Muscle of arm (tissue), 14 donors: ENCODE results near the gene BUD13. TPM values are rescaled to one million over a fixed set of nuclear protein-coding genes. Genes with fewer than 3 reads are reported as not detected.
"Not testable (repeated sequence)": the region's sequence is repeated elsewhere in the genome, so short reads cannot be mapped to it uniquely, and the experiment has no call there.

ENCODE experiments used
- DNase-seq: peaks from one replicate; pipeline ENCODE4 v3.0.0-alpha.2; 2013
- long read RNA-seq, 11 donors: transcript quantifications; one replicate each; lab custom pipeline, GENCODE V29; 2026
- polyA plus RNA-seq, 12 donors: library from polyadenylated mRNA; unstranded; fragments of 120-200 nt; gene quantifications; one replicate each; pipeline ENCODE4 v1.2.1, GENCODE V29; 2013; ENCODE audit not compliant: insufficient read length in 12 of 12

The BUD13 gene, protein sequence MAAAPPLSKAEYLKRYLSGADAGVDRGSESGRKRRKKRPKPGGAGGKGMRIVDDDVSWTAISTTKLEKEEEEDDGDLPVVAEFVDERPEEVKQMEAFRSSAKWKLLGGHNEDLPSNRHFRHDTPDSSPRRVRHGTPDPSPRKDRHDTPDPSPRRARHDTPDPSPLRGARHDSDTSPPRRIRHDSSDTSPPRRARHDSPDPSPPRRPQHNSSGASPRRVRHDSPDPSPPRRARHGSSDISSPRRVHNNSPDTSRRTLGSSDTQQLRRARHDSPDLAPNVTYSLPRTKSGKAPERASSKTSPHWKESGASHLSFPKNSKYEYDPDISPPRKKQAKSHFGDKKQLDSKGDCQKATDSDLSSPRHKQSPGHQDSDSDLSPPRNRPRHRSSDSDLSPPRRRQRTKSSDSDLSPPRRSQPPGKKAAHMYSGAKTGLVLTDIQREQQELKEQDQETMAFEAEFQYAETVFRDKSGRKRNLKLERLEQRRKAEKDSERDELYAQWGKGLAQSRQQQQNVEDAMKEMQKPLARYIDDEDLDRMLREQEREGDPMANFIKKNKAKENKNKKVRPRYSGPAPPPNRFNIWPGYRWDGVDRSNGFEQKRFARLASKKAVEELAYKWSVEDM
- polyA plus RNA-seq, result 10 to 100 TPM in 11 of 12 donors, not detected in 1; 14.5 to 26.0 (median 19.6) TPM
- long read RNA-seq, donor 1, transcript BUD13-201 (10 exons, 2,196 nt), result major isoform, 5 of 18 reads
- long read RNA-seq, donor 1, partial matches to known transcripts, result 13 of 18 reads
- long read RNA-seq, donor 1, other reads (novel, unspliced or antisense), result 0 of 18 reads
- long read RNA-seq, donor 2, transcript BUD13-201 (10 exons, 2,196 nt), result major isoform, 7 of 7 reads
- long read RNA-seq, donor 2, partial matches to known transcripts, result 0 of 7 reads
- long read RNA-seq, donor 2, other reads (novel, unspliced or antisense), result 0 of 7 reads
- long read RNA-seq, donor 3, partial matches to known transcripts, result 0 of 4 reads
- long read RNA-seq, donor 3, other reads (novel, unspliced or antisense), result 0 of 4 reads
- long read RNA-seq, donor 4, partial matches to known transcripts, result 0 of 2 reads
- long read RNA-seq, donor 4, other reads (novel, unspliced or antisense), result 0 of 2 reads
- long read RNA-seq, donor 5, result 0 reads
- long read RNA-seq, donor 6, partial matches to known transcripts, result 0 of 4 reads
- long read RNA-seq, donor 6, other reads (novel, unspliced or antisense), result 0 of 4 reads
- long read RNA-seq, donor 7, partial matches to known transcripts, result 0 of 3 reads
- long read RNA-seq, donor 7, other reads (novel, unspliced or antisense), result 0 of 3 reads
- long read RNA-seq, donor 8, transcript BUD13-201 (10 exons, 2,196 nt), result major isoform, 5 of 17 reads
- long read RNA-seq, donor 8, partial matches to known transcripts, result 12 of 17 reads
- long read RNA-seq, donor 8, other reads (novel, unspliced or antisense), result 0 of 17 reads
- long read RNA-seq, donor 9, partial matches to known transcripts, result 5 of 6 reads
- long read RNA-seq, donor 9, other reads (novel, unspliced or antisense), result 0 of 6 reads
- long read RNA-seq, donor 10, transcript BUD13-201 (10 exons, 2,196 nt), result major isoform, 6 of 6 reads
- long read RNA-seq, donor 10, partial matches to known transcripts, result 0 of 6 reads
- long read RNA-seq, donor 10, other reads (novel, unspliced or antisense), result 0 of 6 reads
- long read RNA-seq, donor 11, partial matches to known transcripts, result 13 of 16 reads
- long read RNA-seq, donor 11, other reads (novel, unspliced or antisense), result 0 of 16 reads

DNA sequence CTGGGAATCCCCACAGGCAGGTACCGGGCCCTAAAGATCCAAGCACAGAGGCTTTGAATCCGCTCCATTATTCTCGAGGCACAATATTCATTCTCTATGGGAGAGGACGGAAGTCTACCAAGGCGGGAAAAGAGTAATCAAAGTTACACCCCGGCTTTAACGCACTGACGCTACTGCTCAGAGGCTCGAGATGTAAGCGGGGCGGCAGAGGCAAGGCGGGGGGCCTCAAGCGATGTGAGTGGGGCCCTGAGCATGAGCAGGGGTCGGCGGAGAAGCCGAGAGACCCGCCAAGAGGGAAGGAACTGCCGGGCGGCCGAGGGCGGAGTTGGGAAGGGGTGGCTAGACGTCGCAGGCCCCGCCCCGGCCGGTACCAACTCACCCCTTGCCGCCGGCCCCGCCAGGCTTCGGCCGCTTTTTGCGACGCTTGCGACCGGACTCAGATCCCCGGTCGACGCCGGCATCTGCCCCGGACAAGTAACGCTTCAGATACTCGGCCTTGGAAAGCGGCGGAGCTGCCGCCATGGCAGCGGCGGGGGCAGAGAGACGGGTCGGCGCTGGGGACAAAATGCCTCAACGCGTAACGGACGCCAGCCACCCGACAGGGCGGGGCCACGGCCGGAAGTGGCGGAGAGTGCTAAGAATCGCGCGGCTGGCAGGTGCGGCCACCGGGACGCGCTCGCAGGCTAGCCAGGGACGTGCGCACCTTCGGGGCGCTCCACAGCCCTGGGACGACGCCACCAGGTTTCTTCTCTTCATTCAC is at the start of gene BUD13:
Gene BUD13 (minus strand): TSS at position 545 of the 760 bp plus-strand sequence. CDS start 23 bp downstream, at position 522.
- peak; percentile 91 for DNase-seq

DNA sequence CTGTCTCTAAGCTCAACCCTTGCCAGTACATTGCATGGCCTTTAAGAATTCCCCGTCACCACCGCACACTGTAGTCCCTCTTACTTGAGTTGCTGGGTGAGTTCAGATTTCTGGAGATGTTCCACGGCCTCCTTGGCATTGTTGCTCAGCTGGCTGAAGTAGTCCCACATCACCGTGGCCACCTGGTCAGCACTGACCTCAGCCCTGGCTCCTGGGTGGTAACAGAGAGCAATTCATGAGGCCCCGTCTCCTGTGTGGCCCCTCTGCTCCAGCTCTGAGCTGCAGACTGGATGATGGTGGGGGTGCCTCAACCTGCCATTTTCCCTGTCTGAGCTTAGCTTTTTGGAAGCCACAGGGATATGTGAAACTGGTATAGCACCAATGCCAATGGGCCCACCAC is 49.8 kb upstream of the BUD13 start:
- no peak for DNase-seq

DNA sequence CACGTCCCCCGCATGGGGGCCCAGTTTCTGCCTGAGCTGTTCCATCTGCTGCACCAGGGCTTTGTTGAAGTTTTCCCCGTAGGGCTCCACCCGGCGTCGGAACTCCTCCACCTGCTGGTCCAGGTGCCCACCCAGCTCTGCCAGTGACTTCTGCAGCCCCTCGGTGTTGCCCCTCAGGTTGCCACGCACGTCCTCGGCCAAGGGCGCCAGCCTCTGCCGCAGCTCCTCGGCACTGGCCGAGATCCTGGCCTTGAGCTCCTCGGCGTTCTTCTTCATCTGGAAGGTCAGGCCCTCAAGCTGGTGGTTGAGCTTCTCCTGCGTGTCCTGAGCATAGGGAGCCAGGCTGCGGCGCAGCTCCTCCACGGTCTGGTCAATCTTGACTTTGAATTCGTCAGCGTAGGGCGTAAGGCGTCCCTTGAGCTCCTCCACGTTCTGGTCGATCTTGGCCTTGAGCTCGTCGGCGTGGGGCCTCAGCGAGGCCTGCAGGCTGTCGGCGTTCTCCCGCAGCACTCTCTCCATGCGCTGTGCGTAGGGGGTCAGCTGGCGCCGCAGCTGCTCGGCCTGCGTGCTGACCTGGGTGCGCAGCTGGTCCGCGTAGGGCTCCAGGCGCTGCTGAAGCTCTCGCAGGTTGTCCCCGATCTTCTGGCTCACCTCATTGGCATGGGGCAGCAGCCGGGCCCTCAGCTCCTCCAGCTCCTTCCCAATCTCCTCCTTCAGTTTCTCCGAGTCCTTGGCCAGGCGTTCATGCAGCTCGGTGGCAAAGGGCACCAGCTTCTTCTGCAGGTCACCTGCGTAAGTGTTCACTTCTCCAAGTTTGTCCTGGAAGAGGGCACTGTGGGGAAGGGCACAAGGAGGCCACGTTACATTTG is 48.5 kb upstream of the BUD13 start:
- no peak for DNase-seq

DNA sequence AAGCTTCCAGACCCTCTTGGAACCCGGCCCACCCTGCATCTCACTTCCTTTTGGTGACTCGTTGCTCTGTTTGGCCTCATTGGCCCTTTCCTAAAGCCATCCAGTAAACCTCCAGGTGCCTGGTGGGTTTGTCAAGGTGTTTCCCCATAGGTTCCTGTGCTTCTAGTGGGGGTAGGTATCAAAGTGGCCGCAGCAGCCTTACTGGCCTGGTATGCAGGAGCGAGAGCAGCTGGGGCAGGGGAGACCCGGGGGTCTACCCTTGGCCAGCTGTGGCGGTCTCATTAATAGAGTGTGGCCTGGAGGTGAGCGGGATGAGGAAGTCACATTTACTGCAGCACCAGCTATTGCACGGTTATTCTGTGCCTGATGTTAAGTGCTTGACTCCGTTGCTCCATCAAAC is 46.3 kb upstream of the BUD13 start:
- no peak for DNase-seq

DNA sequence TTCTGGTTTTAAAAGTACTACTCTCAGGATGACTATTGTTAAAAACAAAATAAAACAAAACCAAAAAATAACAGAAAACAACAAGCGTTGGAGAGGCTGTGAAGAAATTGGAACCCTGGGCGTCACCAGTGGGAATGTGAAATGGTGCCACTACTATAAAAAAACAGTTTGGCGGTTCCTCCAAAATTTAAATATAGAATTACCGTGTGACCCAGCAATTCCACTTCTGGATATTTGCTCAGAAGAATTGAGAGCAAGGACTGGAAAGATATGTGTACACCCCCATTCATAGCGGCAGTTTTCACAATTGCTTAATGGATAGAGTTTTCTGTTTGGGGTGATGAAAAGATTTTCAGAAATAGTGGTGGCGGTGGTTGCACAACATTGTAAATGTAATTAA is 41.7 kb upstream of the BUD13 start:
- no peak for DNase-seq

DNA sequence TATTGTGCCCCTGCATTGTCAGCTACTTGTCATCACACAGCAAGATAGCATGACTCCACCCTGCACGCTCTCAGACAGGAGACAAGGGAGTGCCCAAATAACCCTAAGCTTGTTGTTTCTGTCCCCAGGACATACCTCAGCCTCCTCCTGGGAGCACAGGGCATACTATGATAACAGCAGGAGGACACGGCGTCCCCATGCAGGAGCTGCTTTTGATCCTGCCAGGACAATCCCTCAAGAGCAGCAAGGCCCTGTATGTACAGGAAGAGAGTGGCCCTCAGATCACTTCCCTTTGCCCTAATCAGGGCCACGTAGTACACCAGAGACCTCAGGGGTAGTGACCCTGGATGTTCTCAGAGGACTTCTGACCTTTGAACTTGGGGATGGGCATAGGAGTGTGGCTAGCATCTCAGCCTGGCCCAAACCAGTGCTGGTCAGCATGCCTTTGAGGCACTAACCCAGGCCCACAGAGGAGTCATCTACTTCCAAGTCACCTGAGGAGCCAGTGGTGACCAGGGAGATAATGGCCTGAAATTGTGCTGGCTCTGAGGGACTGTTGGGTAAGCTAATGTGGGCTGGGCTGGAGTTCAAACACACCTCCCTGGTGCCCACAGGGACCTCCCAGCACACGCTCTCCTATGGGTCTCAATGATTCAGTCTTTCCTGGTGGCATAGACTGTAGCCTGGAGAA is 41.1 kb upstream of the BUD13 start:
- DNase-seq, result no peak

DNA sequence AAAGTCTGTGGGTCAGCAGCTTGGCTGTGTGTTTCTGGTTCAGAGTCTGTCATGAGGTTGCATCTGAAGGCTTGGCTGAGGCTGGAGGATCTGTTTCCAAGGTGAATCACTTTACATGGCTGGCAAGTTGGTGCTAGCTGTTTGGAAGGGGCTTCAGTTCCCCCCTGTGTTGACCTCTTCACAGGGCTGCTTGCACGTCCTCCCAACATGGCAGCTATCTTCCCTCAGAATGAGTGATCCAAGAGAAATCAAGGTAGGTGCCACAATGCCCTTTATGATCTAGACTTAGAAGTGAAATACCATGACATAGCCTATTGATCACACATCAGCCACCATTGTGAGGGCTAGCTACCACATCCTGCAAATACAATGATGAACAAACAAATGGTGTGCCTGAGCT is 40.4 kb upstream of the BUD13 start:
- DNase-seq, result no peak

DNA sequence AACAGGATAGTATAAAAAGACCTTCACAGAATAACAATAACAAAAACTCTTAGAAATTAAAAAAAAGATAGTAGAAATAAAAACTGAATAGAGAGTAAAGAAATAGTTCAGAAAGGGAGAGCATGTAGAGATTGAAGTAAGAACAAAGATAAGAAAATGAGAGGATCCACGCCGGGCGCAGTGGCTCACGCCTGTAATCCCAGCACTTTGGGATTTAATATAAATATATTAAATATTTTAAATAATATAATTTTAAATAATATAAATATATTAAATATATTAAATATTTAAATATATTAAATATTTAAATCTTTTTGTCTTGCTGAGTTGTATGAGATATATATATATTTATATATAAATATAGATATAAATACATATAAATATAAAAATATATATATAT is 39.3 kb upstream of the BUD13 start:
- DNase-seq, result no peak

DNA sequence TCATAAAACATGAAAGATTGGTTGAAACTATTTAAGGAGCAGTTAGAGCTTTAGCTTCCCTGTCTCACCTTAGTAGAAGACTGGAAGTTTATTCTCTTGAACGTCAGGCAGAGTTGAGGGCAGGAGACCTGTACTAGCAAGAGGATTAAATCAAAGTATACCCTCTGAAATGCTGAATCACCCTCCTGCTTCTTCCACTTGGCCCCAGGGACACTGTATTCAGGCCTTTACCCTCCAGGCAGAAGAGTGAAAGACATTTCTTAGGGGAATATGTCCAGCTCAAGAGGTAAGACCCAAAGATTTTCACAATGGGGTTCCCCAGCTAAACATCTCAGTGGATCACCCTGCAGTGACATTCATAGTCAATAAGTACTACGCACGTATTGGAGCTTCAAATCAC is 38.4 kb upstream of the BUD13 start:
- no peak for DNase-seq

DNA sequence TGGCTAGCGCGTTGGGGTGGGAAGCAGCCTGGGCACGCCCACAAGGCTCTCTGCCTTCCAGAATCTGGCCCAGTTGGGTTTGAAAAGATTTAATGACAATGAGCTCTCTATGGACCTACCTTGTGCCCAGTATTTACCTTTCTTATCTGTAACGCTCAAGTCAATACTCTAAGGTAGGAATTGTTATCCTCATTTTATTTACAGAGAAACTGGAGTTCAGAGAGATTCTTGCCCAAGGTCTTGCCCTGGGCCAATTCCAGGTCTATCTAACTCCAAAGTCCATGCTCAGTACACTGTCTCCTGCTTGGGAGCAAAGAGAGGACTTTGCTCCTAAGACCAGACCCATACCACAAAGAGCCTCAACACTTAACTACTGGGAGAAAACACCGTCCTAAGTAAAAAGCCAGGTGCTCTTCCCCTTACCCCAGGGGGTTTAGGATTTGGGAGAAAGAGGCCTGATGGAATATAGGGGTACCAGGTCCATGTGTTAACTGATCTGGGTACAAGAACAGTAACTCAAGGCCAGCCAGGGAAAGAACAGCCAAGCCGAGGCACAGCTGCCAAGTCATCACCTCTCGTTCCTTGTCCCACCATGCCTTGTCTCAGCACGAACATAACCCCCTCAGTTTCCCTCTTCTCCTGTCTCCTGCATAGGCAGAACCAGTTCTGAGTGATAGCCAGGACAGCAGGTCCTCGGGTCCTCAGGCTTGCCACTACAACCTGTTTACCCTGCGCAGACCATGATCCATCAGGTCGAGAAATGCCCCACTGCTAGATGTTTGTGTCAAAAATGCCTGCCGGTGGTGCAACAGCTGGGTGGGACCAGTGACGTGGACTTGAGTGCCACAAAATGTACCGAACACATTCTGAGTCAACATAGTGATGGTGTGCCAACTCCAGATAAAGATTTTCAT is 35.7 kb upstream of the BUD13 start:
- no peak for DNase-seq

DNA sequence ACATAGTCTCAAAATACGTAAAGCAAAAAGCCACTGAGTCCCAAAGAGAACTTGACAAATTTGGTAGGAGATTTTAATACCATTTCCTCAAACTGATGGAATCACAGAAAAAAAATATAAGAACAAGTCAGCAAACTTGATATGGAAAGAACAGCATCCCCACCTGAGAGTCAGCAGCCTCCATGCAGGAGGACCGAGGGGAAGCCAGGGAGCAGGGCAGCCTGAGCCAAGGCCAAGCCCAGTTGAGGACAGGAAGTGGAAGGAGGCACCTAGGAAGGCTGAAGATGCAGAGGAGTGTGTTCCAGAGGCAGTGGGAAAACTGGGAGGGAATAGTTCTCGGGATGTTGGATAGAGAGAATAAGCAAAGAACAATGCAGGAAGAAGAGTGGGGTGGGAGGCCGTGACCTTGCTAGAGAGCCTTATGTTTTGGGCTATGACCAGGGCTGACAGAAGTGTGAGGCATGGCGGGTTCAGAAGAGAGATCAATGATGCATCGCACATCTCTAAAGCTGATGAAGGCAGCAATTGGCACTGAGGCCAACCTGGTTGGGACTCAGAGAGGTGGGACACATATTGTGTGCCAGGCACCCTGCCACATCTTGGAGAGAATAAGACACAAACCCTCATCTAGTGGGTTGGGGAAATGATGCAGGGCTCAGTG is 34.9 kb upstream of the BUD13 start:
- no peak for DNase-seq

DNA sequence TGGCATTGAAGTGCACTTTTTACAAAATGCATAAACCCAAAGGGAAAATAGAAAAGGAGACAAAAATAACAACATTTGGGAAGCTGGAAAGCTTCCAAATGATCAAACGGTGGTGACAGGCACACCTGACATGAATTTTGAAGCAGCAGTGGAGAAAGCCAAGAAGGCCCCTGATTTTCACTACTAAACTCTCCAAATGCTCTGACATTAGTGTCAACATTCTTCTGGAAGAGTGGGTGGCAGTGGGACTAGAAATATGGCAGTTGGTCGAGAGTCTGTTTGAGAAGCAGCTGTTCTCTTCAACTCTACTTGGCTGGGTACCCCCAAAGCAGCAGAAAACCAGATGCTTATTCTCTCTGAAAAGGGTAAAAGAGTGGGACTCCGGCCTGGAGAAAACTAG is 31.2 kb upstream of the BUD13 start:
- no peak for DNase-seq

DNA sequence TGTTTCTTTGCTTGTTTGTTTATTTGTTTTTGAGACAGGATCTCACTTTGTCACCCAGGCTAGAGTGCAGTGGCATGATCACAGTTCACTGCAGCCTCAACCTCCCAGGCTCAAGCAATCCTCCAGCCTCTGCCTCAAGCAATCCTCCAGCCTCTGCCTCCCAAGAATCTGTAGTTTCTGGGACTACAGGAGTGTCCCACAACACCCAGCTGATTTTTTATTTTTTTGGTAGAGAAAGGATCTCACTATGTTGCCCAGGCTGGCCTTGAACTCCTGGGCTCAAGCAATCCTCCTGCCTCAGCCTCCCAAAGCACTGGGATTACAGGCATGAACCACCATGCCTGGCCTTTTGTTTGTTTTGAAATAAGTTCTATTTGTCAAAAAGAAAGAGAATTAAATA is 28.9 kb upstream of the BUD13 start:
- DNase-seq, result not testable (repeated sequence)

DNA sequence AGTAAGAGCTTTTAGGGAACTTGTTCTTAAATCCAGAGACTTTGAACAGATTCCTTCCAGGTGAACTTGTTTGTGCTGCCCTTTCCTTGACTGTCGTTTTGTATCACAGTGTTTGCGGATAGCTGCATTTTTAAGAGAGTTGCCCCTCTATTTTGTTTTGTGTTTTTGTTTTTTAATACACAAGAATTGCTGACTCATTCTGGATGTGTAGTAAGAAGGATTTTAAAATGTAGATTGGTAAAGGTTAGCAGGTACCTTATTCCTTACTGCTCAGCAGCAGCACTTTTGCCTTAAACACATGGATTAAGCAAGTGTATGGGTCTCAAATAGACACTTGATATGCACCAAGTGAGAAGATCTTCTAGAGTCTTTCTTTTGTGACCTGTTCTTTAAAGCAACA is 27.8 kb upstream of the BUD13 start:
- no peak for DNase-seq

DNA sequence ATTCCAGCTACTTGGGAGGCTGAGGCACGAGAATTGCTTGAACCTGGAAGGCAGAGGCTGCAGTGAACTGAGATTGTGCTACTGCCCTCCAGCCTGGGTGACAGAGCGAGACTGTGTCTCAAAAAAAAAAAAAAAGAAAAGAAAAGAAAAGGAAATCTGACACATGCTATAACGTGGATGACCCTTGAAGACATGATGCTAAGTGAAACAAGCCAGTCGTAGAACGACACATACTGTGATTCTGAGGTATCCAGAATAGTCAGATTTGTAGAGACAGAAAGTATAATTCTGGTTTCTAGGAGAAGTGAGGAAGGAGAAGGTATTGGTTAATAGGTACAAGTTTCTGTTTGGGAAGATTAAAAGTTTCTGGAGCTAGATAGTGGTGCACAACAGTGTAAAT is 25.6 kb upstream of the BUD13 start:
- DNase-seq, result no peak

DNA sequence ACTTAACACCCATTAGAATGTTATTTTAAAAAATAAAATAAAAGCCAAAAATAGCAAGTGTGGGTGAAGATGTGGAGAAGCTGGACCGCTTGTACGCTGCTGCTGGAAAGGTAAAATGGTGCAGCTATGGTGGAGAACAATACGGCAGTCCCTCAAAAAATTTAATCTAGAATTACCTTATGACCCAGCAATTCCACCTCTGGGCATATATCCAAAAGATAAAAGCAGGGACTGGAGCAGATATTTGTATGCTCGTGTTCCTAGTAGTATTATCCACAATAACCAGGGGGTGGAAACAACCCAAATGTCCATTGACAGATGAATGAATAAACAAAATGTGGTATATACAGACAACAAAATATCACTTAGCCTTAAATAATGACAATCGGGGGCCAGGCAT is 25.0 kb upstream of the BUD13 start:
- no peak for DNase-seq

DNA sequence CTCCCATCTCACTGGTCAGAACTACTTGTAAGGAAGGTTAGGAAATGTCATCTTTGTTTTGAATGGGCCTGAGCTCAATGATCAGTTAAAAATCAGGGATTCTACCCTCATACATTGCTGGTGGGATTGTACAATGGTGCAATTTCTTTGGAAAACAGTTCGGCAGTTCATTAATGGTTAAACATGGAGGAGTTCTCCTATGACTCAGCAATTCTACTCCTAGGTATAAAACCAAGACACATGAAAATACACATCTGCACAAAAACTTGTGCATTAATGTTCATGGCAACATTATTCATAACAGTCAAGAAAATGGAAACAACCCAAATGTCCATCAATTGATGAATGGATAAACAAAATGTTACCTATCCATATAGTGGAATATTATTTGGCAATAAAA is 23.8 kb upstream of the BUD13 start:
- no peak for DNase-seq
